RWPE1 (cell line): Measurements from ENCODE around the gene NEU1.
A peak's percentile ranks its signal among the peaks of the same experiment; 100 is the strongest.
"Not testable (repeated sequence)": the region's sequence is repeated elsewhere in the genome, so short reads cannot be mapped to it uniquely, and the experiment has no call there.

Experiments used
- CTCF ChIA-PET: fragments of 350-600 bp; sonication (Branson Sonifier 250); formaldehyde crosslinking; extraction: SDS; loops from one replicate; lab custom pipeline; 2021; lab: Yijun Ruan, JAX
- POLR2A ChIA-PET: fragments of 400-600 bp; formaldehyde crosslinking; extraction: SDS; loops from one replicate; lab custom pipeline; 2020; ENCODE audit warnings: antibody characterized with exemption; ENCODE audit not compliant: low non-redundant PET; lab: Yijun Ruan, JAX
- DNase-seq: peaks from one replicate; pipeline ENCODE4 v3.0.0; 2012; ENCODE audit warnings: low spot score
- H3K27ac ChIP-seq: fragments of 450-650 bp; 2 replicates; pipeline ENCODE4 v1.5.1; 2017
- CTCF ChIP-seq: fragments of 450-650 bp; conservative IDR thresholded peaks from 2 replicates; pipeline ENCODE4 v1.5.1; 2017; ENCODE audit warnings: low read depth, mild to moderate bottlenecking

NEU1 gene

GRCh38 chr6:31862344-31863235 lies at the start of gene NEU1:
Gene NEU1 (minus strand): TSS chr6:31862821. CDS start chr6:31862776, 45 bp downstream.
- H3K27ac ChIP-seq: peak within 1 kb of the TSS; percentile 85
- no peak for TF ChIP-seq CTCF
- DNase-seq: peak; percentile 100
- CTCF ChIA-PET: interaction anchor here (0.5 to 1.5 kb wide), 2 partner anchors 93 to 133 kb away, joined by 3 to 5 read pairs; partner anchors contain the start of gene DDAH2
- POLR2A ChIA-PET: interaction anchor here (0.5 to 0.8 kb wide), 3 partner anchors 30 to 32 kb away, joined by 3 to 7 read pairs (median 3); no protein-coding TSS in a partner anchor

- no peak for TF ChIP-seq CTCF
- H3K27ac ChIP-seq: peak overlapping the region; percentile 77
- ChIA-PET CTCF (no interaction called here), POLR2A (interaction anchor here (0.6 to 0.9 kb wide), 2 partner anchors 194 to 1663 kb away, joined by 4 read pairs; no protein-coding TSS in a partner anchor)
- DNase-seq: no peak
Measured at GRCh38 chr6:31911826-31912585, 49.4 kb upstream of the NEU1 start.

GRCh38 chr6:31909298-31909697 lies 46.7 kb upstream of the NEU1 start:
- H3K27ac ChIP-seq, DNase-seq, POLR2A ChIA-PET: not testable (repeated sequence)
- CTCF ChIA-PET: interaction anchor here (0.6 to 0.7 kb wide), 2 partner anchors 139 to 963 kb away, joined by 3 to 9 read pairs; no protein-coding TSS in a partner anchor

GRCh38 chr6:31908791-31909190 lies 46.2 kb upstream of the NEU1 start:
- TF ChIP-seq CTCF: no peak
- no peak for DNase-seq
- CTCF ChIA-PET: no interaction called here
- H3K27ac ChIP-seq: no peak overlapping the region
- POLR2A ChIA-PET: interaction anchor here (0.7 kb wide), 1 partner anchor 344 kb away, joined by 4 read pairs; no protein-coding TSS in a partner anchor

GRCh38 chr6:31908255-31908654 lies 45.6 kb upstream of the NEU1 start:
- H3K27ac ChIP-seq, DNase-seq, CTCF ChIA-PET: not testable (repeated sequence)
- POLR2A ChIA-PET: interaction anchor here (0.7 kb wide), 2 partner anchors 38 to 343 kb away, joined by 4 to 8 read pairs; partner anchors contain the start of gene CFB

- POLR2A ChIA-PET: interaction anchor here (0.6 to 0.7 kb wide), 2 partner anchors 39 to 43 kb away, joined by 6 to 8 read pairs; partner anchors contain the start of gene CFB
- CTCF ChIA-PET: no interaction called here
- DNase-seq: no peak
- no peak for TF ChIP-seq CTCF
- H3K27ac ChIP-seq: no peak overlapping the region
Measured at GRCh38 chr6:31907158-31907813, 44.7 kb upstream of the NEU1 start.

- CTCF ChIA-PET, H3K27ac ChIP-seq, DNase-seq: not testable (repeated sequence)
- POLR2A ChIA-PET: interaction anchor here (0.6 kb wide), 1 partner anchor 43 kb away, joined by 6 read pairs; no protein-coding TSS in a partner anchor
Measured at GRCh38 chr6:31906727-31907126, 44.1 kb upstream of the NEU1 start.
